Posterior cingulate gyrus (tissue), 11 donors: ENCODE data around the gene TDP1.
A peak's percentile ranks its signal among the peaks of the same experiment; 100 is the strongest.

Experiments used
- DNase-seq, 10 donors: peaks; one replicate each; pipeline versions ENCODE4 v3.0.0 to v3.0.0-alpha.2; 2020 to 2021; ENCODE audit warnings: mixed read lengths in 3 of 10
- intact Hi-C: fragments of 100-400 bp; cut with DNase I; formaldehyde crosslinking; loops from one replicate; pipeline ENCODE4 v1.15.1; 2023

Gene TDP1

DNA sequence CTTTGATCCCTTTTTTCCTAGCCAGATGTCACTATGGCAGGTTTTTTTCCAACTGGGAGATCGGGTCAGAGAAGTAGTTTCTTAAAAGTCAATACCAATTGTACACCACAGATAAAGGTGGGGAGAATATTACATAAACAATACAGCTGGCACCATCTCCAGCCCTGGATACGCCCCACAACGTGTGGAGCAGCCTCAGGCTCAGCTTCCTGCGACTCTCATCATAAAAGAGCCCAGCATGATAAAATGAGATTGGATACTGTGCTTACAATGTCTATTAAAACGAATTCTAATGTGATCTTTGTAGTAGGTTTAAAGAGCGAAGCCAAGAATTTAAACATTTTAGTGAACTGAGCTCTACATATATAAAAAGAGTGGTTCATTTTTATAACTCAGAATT is 22.7 kb upstream of the TDP1 start:
- no peak for DNase-seq
- intact Hi-C loops = no loop called here

DNA sequence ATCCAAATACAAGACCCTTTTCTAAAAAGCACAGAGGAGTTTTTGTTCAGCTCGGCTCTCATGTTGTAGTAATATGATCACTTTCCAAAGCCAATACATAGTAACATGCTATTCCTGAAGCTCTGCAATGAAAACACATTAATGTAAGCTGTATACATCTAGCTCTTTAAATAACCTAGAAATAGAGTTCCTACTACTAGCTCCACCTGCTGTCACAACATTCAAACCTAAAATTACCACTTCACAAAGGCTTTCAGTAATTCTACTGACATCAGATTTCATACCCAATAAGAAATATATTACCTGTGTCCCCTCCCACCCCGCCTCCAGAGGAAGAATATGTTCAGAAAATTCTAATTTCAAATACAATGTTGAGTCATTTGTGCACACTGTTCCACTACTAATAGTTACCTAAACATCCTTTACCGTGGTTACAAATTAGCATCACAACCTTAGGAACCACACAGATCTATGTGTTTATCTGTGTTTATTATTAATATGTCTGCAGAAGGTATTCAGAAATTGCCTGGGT is 19.0 kb upstream of the TDP1 start:
- intact Hi-C loops = no loop called here
- no peak for DNase-seq

DNA sequence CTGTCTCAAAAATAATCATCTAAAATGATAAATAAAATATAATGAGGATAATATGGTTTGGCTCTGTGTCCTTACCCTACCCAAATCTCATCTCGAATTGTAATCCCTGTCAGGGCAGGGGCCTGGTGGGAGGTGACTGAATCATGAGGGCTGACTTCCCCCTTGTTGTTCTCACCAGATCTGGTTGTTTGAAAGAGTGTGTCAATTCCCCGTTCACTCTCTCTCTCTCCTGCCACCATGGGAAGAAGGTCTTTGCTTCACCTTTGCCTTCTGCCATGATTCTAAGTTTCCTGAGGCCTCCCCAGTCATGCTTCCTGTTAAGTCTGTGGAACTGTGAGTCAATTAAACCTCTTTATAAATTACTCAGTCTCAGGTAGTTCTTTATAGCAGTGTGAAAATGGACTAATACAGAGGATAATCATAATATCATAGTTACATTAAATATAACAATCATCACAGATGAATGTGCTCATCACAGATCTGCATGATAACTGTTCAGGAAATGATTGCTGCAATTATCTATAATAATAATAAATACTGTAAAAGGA is 13.8 kb upstream of the TDP1 start:
- intact Hi-C loops = no loop called here
- no peak for DNase-seq

- DNase-seq = no peak
- intact Hi-C loops = no loop called here
Measured at GRCh38 chr14:89947344-89947743, 8.4 kb upstream of the TDP1 start.

DNA sequence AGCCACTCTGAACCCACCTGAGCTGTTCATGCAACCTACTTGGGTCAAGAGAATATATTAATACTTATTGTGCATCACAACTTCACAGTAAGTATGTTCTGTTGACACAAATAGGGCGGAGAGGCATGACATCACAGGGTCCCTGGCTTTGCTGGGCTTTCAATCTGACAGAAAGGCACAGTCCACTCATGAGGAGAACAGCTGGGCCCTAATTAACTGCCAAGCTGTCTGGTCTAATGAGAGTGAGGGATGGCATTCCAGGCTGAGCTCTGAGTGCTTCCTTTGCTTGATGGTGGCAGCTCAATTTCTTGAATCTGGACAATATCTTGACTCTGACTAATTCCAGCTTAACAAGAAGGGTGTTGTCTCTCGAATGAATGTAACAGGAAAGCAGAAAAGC is 3.2 kb upstream of the TDP1 start:
- intact Hi-C loops = loop anchor here (10.0 kb wide), 1 partner anchor 1398 kb away; the partner anchor contains the start of gene PTPN21
- no peak for DNase-seq

GRCh38 chr14:89953602-89954001 is 2.1 kb upstream of the TDP1 start:
- intact Hi-C loops = loop anchor here (10.0 kb wide), 1 partner anchor 1399 kb away; the partner anchor contains the start of gene PTPN21
- no peak for DNase-seq

DNA sequence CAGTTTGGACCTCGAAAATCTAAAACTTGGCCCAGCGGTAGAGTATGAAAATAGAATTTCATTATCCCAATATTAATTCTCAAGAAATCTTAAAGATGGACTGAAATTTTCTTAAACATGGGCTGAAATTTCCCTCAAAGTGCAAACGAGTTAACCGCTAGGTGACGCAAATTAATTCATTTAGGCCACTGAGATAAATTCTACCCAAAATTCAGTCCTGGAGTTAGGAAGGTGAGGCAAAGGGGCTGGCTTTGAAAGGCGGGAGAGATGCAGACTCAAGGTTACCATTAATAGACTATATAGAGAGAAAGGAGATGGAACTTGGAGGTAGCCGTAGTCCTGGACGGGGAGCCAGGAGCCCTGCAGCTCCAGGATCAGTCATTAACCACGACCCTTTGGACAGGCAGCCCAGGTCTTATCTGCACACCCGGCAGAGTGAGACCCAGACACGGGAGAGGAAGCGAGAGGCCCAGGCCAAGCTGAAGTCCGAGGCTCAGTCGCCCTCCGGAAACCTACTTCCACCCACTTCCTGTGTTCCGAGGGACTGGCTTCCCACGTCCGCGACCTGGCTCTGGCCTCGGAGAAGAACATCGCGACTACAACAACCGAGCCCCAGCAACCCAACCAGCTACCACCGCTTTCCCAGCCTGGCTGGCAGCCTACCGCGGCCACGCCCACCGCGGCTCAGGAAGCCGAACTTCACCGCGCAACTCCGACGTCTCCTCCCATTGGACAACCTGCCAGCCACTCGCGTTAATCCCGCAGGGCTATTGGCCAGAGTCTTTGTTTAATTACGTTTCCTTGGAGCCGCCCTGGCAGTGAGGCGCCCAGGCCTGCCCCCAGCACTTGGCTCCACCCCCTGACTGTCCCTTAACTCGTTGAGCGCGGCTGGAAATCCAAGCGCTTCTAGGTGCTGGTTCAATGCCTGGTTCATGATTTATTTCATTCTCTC is 1.4 kb upstream of the TDP1 start, which contains the start of gene EFCAB11:
Gene EFCAB11, minus strand, starts transcription at position 661 of the 952 bp plus-strand sequence. Its CDS starts 70 bp downstream, at position 591.
- intact Hi-C loops = loop anchor here (10.0 kb wide), 1 partner anchor 1400 kb away; the partner anchor contains the start of gene PTPN21
- DNase-seq = peak; percentile 96 to 100 (median 98)

- intact Hi-C loops = loop anchor here (10.0 kb wide), 1 partner anchor 1400 kb away; the partner anchor contains the start of gene PTPN21
- peak in 3 of 10 donors; percentile 18 to 70 (median 33) for DNase-seq
Measured at GRCh38 chr14:89955022-89955744, 544 bp upstream of the TDP1 start.

DNA sequence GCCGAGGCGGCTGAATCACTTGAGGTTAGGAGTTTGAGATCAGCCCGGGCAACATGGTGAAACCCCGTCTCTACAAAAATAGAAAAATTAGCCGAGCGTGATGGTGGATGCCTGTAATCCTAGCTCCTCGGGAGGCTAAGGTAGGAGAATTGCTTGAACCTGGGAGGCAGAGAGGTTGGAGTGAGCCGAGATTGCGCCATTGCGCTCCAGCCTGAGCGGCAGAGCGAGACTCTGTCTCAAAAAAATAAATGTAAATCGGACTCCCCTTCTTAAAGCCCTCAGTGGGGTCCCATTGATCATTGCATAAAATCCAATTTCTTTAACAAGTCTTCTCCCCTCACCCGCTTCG is 908 bp downstream of the TDP1 start:
- DNase-seq = no peak
- intact Hi-C loops = loop anchor here (10.0 kb wide), 1 partner anchor 1402 kb away; the partner anchor contains the start of gene PTPN21

- DNase-seq = no peak
- intact Hi-C loops = loop anchor here (10.0 kb wide), 1 partner anchor 1403 kb away; the partner anchor contains the start of gene PTPN21
Measured at GRCh38 chr14:89957376-89957775, 1.6 kb downstream of the TDP1 start.

- intact Hi-C loops = loop anchor here (10.0 kb wide), 1 partner anchor 1403 kb away; the partner anchor contains the start of gene PTPN21
- DNase-seq = peak in 7 of 10 donors; percentile 30 to 92 (median 57)
Measured at GRCh38 chr14:89957791-89958190, 2.1 kb downstream of the TDP1 start.

- intact Hi-C loops = loop anchor here (10.0 kb wide), 1 partner anchor 1404 kb away; the partner anchor contains the start of gene PTPN21
- DNase-seq = no peak
Measured at GRCh38 chr14:89958966-89959365, 3.2 kb downstream of the TDP1 start.

- intact Hi-C loops = loop anchor here (10.0 kb wide), 1 partner anchor 1405 kb away; the partner anchor contains the start of gene PTPN21
- no peak for DNase-seq
Measured at GRCh38 chr14:89959853-89960445, 4.2 kb downstream of the TDP1 start.

GRCh38 chr14:89960914-89961313 is 5.2 kb downstream of the TDP1 start:
- DNase-seq = no peak
- intact Hi-C loops = no loop called here

GRCh38 chr14:89963288-89963978 is 7.7 kb downstream of the TDP1 start:
- intact Hi-C loops = no loop called here
- DNase-seq = peak in 1 of 10 donors; percentile 52

DNA sequence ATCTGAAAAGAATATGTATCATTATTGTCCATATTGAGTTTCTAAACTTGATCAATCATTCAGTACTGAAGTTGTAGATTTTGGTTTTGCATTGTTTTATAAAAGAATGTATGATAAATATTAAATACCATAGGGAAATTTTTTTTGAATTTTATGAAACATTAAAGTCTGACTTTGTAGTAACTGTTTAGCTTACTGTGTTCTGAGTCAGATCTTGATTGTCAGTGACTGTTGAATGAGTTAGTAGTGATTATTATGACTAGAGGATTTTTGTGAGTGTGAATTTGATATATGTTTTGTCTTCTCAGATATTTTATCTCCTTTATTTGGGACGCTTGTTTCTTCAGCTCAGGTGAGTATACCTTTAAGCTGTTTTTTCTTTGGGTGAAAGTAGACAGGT is 10.1 kb downstream of the TDP1 start:
- intact Hi-C loops = no loop called here
- no peak for DNase-seq

DNA sequence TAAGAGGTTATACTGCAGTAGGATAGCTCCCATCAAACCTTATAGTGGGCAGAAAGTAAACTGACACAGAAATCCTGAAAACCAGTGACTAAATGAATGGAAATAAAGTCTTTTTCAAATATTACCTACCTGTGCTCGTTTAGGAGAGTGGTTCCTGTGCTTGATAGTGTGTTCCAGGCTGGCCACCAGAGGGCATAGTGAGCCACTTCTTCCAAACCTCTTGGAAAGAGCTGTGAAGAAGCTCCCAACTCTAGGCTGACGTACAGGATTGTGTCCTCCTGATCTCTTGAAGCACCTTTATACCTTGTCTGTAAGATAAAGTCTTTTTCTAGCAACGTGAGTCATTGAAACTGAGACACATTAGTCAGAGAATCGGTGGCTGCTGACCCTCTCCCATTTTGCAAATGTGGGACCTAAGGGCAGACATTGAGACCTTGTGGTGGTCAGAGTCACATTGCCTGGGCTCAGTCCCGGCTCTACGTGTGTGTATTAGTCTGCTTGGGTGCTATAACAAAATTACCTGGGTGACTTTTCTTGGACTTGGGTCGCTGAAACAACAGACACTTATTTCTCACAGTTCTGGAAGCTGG is 17.6 kb downstream of the TDP1 start:
- peak; percentile 56 to 97 (median 82) for DNase-seq

DNA sequence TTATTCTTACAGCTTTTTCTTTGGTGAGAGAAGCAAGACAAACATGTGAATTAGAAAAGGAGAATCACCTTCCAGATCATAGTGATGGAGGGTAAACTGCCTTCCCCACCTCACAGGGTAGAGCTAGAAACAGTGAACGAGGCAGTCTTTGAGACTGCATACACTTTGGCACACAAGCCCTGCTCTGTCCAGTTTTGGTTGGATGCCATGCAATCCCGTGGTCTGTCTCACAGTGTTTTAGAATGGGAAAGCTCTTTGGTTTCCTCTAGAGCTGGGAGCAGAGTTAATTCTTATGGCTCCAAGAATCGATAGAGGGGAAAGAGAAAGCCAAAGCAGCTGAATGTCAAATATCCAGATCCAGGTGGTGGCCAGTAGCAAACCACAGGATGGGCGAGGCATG is 21.9 kb downstream of the TDP1 start:
- intact Hi-C loops = no loop called here
- DNase-seq = peak in 6 of 10 donors; percentile 22 to 87 (median 59)

More for the DNA sequence above, 17.6 kb downstream of the TDP1 start:
- intact Hi-C loops = loop anchor here (1.0 kb wide), 2 partner anchors 87 to 262 kb away; no protein-coding TSS in a partner anchor

DNA sequence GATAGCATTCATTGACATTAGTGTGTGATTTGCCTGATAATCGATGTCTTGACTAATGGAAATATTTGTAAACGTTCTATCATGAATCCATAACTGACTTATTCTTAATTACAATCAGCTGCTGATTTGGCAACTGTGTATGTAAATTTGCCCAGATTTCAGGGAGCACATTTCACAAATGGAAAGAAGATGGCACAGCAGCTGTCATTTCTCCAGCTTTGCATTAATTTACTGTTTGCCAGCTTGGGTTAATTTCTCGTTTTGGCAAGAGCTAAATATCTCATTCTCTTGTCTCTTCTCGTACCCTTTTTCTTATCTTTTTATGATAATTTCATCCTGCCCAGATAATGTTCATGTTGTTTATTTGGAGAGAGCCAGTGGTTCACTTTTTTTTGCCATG is 22.9 kb downstream of the TDP1 start:
- DNase-seq = no peak
- intact Hi-C loops = no loop called here
